ENCODE measurements around the gene AUNIP.

AUNIP gene

DNA sequence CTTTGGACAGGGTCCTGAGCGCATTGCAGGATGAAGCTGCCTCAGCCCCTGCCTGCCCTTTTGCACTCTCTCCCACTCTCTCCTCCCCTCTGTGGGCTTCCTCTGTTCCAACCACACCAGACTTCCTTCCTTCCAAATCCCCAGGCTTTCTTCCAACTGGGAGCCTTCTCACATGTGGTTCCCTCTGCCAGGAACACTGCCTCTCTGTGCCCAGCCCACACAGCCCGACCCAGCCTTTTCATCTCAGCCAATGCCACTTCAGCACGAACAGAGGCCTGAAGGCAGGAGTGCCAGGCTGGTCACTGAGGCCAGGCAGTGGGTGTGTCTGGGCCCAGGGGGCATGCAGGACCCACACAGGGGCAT lies 53.4 kb downstream of the AUNIP start:
- H3F3A ChIP-seq (ENCODE audit: insufficient read depth, low read length), result no peaks in the 10 kb centered on the region; the same call in 1 of the 2 replicates
- H3K4me2 ChIP-seq (ENCODE audit: low read depth, low read length), result no peak overlapping the region
- H3K9ac ChIP-seq (ENCODE audit: low read length), result no peak overlapping the region
- H3K4me1 ChIP-seq (ENCODE audit: low read length), result peaks cover 12% of the 10 kb centered on the region
- H3K4me3 ChIP-seq (ENCODE audit: low read length), result no peak overlapping the region
- TF ChIP-seq EZH2 (optimal IDR thresholded peaks at IDR 0.05; ENCODE audit: low read depth, low read length) (no peak), EZH2phosphoT487 (IDR thresholded peaks at IDR 0.05; ENCODE audit: low read length) (no peak)
- TF ChIP-seq, protein P1, sequence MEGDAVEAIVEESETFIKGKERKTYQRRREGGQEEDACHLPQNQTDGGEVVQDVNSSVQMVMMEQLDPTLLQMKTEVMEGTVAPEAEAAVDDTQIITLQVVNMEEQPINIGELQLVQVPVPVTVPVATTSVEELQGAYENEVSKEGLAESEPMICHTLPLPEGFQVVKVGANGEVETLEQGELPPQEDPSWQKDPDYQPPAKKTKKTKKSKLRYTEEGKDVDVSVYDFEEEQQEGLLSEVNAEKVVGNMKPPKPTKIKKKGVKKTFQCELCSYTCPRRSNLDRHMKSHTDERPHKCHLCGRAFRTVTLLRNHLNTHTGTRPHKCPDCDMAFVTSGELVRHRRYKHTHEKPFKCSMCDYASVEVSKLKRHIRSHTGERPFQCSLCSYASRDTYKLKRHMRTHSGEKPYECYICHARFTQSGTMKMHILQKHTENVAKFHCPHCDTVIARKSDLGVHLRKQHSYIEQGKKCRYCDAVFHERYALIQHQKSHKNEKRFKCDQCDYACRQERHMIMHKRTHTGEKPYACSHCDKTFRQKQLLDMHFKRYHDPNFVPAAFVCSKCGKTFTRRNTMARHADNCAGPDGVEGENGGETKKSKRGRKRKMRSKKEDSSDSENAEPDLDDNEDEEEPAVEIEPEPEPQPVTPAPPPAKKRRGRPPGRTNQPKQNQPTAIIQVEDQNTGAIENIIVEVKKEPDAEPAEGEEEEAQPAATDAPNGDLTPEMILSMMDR (IDR thresholded peaks at IDR 0.05; ENCODE audit: low read length), result no peak
- H4K20me1 ChIP-seq (ENCODE audit: insufficient read depth, low read length), result no peaks in the 10 kb centered on the region
- no peak for DNase-seq
- no peak overlapping the region for H3K27ac ChIP-seq (ENCODE audit: low read length)
- H3K27me3 ChIP-seq (replicated peaks; ENCODE audit: insufficient read depth, low read length), result no peaks in the 10 kb centered on the region
- H3K9me2 ChIP-seq (replicated peaks; ENCODE audit: insufficient read depth, low read length), result no peaks in the 10 kb centered on the region
- H3K36me3 ChIP-seq (replicated peaks; ENCODE audit: insufficient read depth, low read length), result no peaks in the 10 kb centered on the region
- H3K9me3 ChIP-seq (replicated peaks; ENCODE audit: insufficient read depth, low read length), result no peaks in the 10 kb centered on the region
- H2AFZ ChIP-seq (ENCODE audit: low read length), result no peak overlapping the region
- H3K79me2 ChIP-seq (ENCODE audit: low read length), result no peaks in the 10 kb centered on the region

DNA sequence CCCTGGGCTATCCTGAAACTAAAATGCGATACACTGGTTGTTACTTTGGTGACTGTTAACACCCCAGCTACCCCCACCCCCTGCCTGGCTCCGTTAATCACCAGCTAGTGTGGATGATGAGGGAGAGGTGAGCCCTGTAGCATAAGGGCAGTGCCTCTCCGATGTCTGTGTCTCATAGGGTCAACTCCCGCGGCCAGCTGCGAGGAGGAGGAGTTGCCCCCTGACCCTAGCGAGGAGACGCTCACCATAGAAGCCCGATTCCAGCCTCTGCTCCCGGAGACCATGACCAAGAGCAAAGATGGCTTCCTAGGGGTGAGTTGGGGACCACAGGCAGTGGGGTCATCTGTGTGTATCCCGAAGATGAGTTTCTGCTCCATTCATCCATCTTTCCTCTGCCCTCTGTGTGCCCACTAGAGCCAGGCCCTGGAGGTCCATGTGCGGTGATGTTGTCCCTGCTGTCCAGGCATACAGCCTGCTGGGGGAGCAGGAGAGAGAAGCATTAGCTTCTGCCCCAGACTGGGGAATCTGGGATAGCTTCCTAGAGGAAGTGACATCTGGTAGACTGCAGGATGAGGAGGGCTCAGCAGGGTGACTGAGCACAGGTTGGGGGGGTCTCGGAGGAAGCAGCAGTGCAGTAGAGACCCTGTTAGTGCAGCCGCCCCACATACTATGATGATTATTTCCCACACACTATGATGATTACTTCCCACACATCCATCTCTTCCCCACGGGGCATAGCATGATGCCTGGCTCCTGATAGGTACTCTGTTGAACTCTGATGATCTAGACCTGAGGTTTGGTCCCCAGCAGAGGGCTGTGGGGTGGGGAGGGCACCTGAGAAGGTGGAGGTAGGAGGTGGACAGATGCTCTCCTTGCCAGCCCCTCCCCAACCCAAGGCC lies 54.0 kb downstream of the AUNIP start:
- no peak for DNase-seq
- no peaks in the 10 kb centered on the region for H3K27me3 ChIP-seq (replicated peaks; ENCODE audit: insufficient read depth, low read length)
- TF ChIP-seq EZH2phosphoT487 (IDR thresholded peaks at IDR 0.05; ENCODE audit: low read length) (no peak), EZH2 (optimal IDR thresholded peaks at IDR 0.05; ENCODE audit: low read depth, low read length) (no peak)
- TF ChIP-seq, protein P1 (IDR thresholded peaks at IDR 0.05; ENCODE audit: low read length), result no peak
- no peak overlapping the region for H3K27ac ChIP-seq (ENCODE audit: low read length)
- H3K4me3 ChIP-seq (ENCODE audit: low read length), result no peak overlapping the region
- no peaks in the 10 kb centered on the region for H3K36me3 ChIP-seq (replicated peaks; ENCODE audit: insufficient read depth, low read length)
- no peaks in the 10 kb centered on the region for H3K79me2 ChIP-seq (ENCODE audit: low read length)
- H2AFZ ChIP-seq (ENCODE audit: low read length), result no peak overlapping the region
- no peaks in the 10 kb centered on the region; the same call in 1 of the 2 replicates for H3F3A ChIP-seq (ENCODE audit: insufficient read depth, low read length)
- no peak overlapping the region for H3K4me2 ChIP-seq (ENCODE audit: low read depth, low read length)
- H3K4me1 ChIP-seq (ENCODE audit: low read length), result peaks cover 15% of the 10 kb centered on the region
- H3K9ac ChIP-seq (ENCODE audit: low read length), result no peak overlapping the region
- no peaks in the 10 kb centered on the region for H3K9me2 ChIP-seq (replicated peaks; ENCODE audit: insufficient read depth, low read length)
- H4K20me1 ChIP-seq (ENCODE audit: insufficient read depth, low read length), result no peaks in the 10 kb centered on the region
- no peaks in the 10 kb centered on the region for H3K9me3 ChIP-seq (replicated peaks; ENCODE audit: insufficient read depth, low read length)

DNA sequence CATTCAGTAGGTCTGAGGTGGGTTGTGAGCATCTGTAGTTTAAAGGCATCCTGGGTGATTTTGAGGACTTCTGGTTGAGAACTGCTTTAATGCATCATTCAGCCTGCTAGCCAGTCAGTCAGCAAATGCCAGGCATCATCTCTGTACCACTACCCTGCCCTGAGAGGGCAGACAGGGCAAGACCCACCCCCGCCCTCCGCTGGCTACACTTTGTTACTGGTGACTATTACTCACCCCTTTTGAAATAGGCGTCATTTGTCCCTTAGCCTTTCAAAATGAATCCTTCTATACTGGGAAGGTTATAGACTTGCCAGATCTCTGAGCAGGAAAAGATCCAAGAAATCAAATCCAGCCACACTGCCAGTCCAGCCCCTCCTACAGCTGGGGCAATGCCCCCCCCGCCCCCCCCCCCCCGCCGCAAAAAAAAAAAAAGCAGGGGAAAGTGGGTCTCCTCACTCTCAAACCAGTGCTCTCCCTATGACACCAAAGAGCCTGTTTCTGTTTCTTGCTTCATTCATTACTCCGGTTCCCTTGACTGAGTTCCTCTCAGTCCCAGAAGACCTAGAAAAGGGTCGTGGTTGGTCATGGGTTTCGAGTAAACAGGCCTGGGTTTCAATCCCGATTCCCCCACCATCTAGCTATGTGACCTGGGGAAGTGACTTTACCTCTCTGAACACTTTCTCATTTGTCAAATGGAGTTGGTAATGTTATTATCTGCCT lies 54.9 kb downstream of the AUNIP start:
- H3K9me3 ChIP-seq (replicated peaks; ENCODE audit: insufficient read depth, low read length), result no peaks in the 10 kb centered on the region
- H3K79me2 ChIP-seq (ENCODE audit: low read length), result no peaks in the 10 kb centered on the region
- no peak overlapping the region for H3K4me2 ChIP-seq (ENCODE audit: low read depth, low read length)
- no peak overlapping the region for H3K9ac ChIP-seq (ENCODE audit: low read length)
- TF ChIP-seq EZH2phosphoT487 (IDR thresholded peaks at IDR 0.05; ENCODE audit: low read length), result no peak
- TF ChIP-seq, protein P1 (IDR thresholded peaks at IDR 0.05; ENCODE audit: low read length), result no peak
- no peak for TF ChIP-seq EZH2 (optimal IDR thresholded peaks at IDR 0.05; ENCODE audit: low read depth, low read length)
- H4K20me1 ChIP-seq (ENCODE audit: insufficient read depth, low read length), result no peaks in the 10 kb centered on the region
- no peak overlapping the region for H2AFZ ChIP-seq (ENCODE audit: low read length)
- DNase-seq, result no peak
- H3K27ac ChIP-seq (ENCODE audit: low read length), result no peak overlapping the region
- H3K4me1 ChIP-seq (ENCODE audit: low read length), result peaks cover 15% of the 10 kb centered on the region
- H3K4me3 ChIP-seq (ENCODE audit: low read length), result no peak overlapping the region
- no peaks in the 10 kb centered on the region for H3K36me3 ChIP-seq (replicated peaks; ENCODE audit: insufficient read depth, low read length)
- H3K27me3 ChIP-seq (replicated peaks; ENCODE audit: insufficient read depth, low read length), result no peaks in the 10 kb centered on the region
- no peaks in the 10 kb centered on the region for H3K9me2 ChIP-seq (replicated peaks; ENCODE audit: insufficient read depth, low read length)
- H3F3A ChIP-seq (ENCODE audit: insufficient read depth, low read length), result no peaks in the 10 kb centered on the region; the same call in 1 of the 2 replicates
